ENCODE results near the gene SZRD1. TPM values are rescaled to one million over a fixed set of nuclear protein-coding genes. Genes with fewer than 3 reads are reported as not detected.
A peak's percentile ranks its signal among the peaks of the same experiment; 100 is the strongest.
"Not testable (repeated sequence)": the region's sequence is repeated elsewhere in the genome, so short reads cannot be mapped to it uniquely, and the experiment has no call there.

SZRD1 gene
- total RNA-seq, 1 experiment from 2014 or later: 175 TPM

DNA sequence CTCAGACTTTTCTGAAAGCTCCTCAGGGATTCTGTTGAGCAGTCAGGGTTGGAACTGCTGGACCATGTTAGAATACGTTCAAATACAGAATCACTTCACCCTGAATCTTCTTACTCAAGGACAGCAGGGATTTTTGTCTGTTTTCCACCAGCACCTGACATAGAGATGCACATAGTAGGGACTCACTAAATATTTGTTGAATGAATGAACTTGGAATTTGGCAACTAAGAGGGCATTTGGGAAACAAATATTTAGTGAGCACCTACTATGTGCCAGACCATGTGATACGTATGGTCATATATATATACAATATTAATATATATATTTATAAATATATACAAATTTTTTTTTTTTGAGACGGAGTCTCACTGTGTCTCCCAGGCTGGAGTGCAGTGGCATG is 10.2 kb upstream of the SZRD1 start:
- no peaks in the 10 kb centered on the region; the same call in 1 of the 2 replicates for H3K36me3 ChIP-seq (ENCODE audit: control insufficient read depth, insufficient read depth, low read length)
- in situ Hi-C loops (cut with HindIII; ENCODE audit: low pct_unique_long_range_greater_than_20kb, low sequenced_read_pairs) (no loop called here), intact Hi-C loops (cut with micrococcal nuclease; ENCODE audit: unreplicated experiment) (no loop called here)
- H3K9me3 ChIP-seq (ENCODE audit: control insufficient read depth, insufficient read depth, low read depth, low read length): no peaks in the 10 kb centered on the region
- BruUV-seq (replicated peaks): no TSS peak
- no peak overlapping the region for H3K4me3 ChIP-seq (ENCODE audit: low read depth in 2 of 2, low read length in 2 of 2)
- peaks cover 6% of the 10 kb centered on the region for H3K4me1 ChIP-seq (ENCODE audit: control insufficient read depth, insufficient read depth, low read length)
- H3K27me3 ChIP-seq (ENCODE audit: control insufficient read depth, insufficient read depth, low read length): no peaks in the 10 kb centered on the region
- no peak for DNase-seq (ENCODE audit: low read depth, low spot score)
- POLR2A ChIA-PET: no interaction called here
- ATAC-seq: no peak
- no peak overlapping the region for H3K27ac ChIP-seq (ENCODE audit: low read length)
- CTCF ChIA-PET: no interaction called here
- TF ChIP-seq, protein P1, sequence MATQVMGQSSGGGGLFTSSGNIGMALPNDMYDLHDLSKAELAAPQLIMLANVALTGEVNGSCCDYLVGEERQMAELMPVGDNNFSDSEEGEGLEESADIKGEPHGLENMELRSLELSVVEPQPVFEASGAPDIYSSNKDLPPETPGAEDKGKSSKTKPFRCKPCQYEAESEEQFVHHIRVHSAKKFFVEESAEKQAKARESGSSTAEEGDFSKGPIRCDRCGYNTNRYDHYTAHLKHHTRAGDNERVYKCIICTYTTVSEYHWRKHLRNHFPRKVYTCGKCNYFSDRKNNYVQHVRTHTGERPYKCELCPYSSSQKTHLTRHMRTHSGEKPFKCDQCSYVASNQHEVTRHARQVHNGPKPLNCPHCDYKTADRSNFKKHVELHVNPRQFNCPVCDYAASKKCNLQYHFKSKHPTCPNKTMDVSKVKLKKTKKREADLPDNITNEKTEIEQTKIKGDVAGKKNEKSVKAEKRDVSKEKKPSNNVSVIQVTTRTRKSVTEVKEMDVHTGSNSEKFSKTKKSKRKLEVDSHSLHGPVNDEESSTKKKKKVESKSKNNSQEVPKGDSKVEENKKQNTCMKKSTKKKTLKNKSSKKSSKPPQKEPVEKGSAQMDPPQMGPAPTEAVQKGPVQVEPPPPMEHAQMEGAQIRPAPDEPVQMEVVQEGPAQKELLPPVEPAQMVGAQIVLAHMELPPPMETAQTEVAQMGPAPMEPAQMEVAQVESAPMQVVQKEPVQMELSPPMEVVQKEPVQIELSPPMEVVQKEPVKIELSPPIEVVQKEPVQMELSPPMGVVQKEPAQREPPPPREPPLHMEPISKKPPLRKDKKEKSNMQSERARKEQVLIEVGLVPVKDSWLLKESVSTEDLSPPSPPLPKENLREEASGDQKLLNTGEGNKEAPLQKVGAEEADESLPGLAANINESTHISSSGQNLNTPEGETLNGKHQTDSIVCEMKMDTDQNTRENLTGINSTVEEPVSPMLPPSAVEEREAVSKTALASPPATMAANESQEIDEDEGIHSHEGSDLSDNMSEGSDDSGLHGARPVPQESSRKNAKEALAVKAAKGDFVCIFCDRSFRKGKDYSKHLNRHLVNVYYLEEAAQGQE (IDR thresholded peaks at IDR 0.05; ENCODE audit: insufficient read depth in 1 of 2, low read depth in 2 of 2, low read length in 1 of 2): no peak
- TF ChIP-seq TCF7L2 (IDR thresholded peaks at IDR 0.05; ENCODE audit: low read depth, low read length) (no peak), POLR2AphosphoS5 (IDR thresholded peaks at IDR 0.05; ENCODE audit: low read depth, low read length) (no peak), SIN3A (IDR thresholded peaks at IDR 0.05; ENCODE audit: borderline replicate concordance, insufficient read depth, low read depth, low read length) (no peak)
- TF ChIP-seq, protein P2, sequence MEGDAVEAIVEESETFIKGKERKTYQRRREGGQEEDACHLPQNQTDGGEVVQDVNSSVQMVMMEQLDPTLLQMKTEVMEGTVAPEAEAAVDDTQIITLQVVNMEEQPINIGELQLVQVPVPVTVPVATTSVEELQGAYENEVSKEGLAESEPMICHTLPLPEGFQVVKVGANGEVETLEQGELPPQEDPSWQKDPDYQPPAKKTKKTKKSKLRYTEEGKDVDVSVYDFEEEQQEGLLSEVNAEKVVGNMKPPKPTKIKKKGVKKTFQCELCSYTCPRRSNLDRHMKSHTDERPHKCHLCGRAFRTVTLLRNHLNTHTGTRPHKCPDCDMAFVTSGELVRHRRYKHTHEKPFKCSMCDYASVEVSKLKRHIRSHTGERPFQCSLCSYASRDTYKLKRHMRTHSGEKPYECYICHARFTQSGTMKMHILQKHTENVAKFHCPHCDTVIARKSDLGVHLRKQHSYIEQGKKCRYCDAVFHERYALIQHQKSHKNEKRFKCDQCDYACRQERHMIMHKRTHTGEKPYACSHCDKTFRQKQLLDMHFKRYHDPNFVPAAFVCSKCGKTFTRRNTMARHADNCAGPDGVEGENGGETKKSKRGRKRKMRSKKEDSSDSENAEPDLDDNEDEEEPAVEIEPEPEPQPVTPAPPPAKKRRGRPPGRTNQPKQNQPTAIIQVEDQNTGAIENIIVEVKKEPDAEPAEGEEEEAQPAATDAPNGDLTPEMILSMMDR (IDR thresholded peaks at IDR 0.05): no peak

GRCh38 chr1:16365146-16365498 is 1.9 kb upstream of the SZRD1 start:
- DNase-seq (ENCODE audit: low read depth, low spot score); CTCF ChIA-PET; in situ Hi-C loops (cut with HindIII; ENCODE audit: low pct_unique_long_range_greater_than_20kb, low sequenced_read_pairs); BruUV-seq (replicated peaks); H3K27ac ChIP-seq (ENCODE audit: low read length); ATAC-seq; H3K9me3 ChIP-seq (ENCODE audit: control insufficient read depth, insufficient read depth, low read depth, low read length); intact Hi-C loops (cut with micrococcal nuclease; ENCODE audit: unreplicated experiment); H3K4me3 ChIP-seq (ENCODE audit: low read depth in 2 of 2, low read length in 2 of 2); H3K36me3 ChIP-seq (ENCODE audit: control insufficient read depth, insufficient read depth, low read length); H3K27me3 ChIP-seq (ENCODE audit: control insufficient read depth, insufficient read depth, low read length): not testable (repeated sequence)
- peaks cover 14% of the 10 kb centered on the region; the same call in 1 of the 2 replicates for H3K4me1 ChIP-seq (ENCODE audit: control insufficient read depth, insufficient read depth, low read length)
- POLR2A ChIA-PET: interaction anchor here (0.7 kb wide), 1 partner anchor 130 kb away, joined by 7 read pairs; no protein-coding TSS in a partner anchor

DNA sequence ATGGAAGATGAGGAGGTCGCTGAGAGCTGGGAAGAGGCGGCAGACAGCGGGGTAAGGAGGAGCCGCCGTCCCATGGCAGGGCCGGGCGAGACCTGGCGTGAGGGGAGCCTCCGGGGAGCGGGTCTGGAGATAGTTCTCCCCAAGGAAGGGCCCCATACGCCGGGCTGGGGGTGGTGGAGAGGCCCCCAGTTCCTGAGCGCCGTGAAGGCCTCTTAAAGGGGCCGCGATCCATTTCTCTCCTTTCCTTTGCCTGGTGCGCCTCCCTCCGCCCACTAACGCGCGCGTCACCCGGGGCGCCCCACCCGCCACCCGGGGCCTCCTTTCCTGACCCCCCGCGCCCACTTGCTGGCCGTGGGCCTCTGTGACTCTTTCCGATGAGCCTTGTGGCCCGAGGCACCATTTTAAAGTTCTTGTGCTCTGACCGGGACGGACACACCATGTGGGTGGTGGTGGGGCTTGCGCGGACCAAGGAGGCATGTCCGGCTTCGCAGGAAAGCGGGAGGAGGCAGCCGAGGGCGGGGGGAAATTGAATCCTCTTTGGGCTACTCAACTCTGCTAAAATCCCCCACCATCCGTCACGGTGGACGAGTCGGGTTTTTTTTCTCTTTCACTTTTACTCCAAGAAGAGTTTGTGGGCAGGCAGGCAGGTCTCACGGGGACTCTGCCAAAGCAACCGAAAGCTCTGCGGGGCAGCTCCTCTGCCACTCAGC is 371 bp downstream of the SZRD1 start:
- Histone ChIP-seq H3K4me3 (ENCODE audit: low read depth in 2 of 2, low read length in 2 of 2) (peak overlapping the region; percentile 84 to 96), H3K27ac (ENCODE audit: low read length) (peak overlapping the region; percentile 95), H3K9me3 (ENCODE audit: control insufficient read depth, insufficient read depth, low read depth, low read length) (no peaks in the 10 kb centered on the region), H3K36me3 (ENCODE audit: control insufficient read depth, insufficient read depth, low read length) (peaks cover 4% of the 10 kb centered on the region; the same call in 1 of the 2 replicates), H3K27me3 (ENCODE audit: control insufficient read depth, insufficient read depth, low read length) (no peaks in the 10 kb centered on the region), H3K4me1 (ENCODE audit: control insufficient read depth, insufficient read depth, low read length) (peaks cover 25% of the 10 kb centered on the region)
- intact Hi-C loops (cut with micrococcal nuclease; ENCODE audit: unreplicated experiment): no loop called here
- peak; percentile 89; the same call in 1 of the 2 replicates for TF ChIP-seq POLR2AphosphoS5 (IDR thresholded peaks at IDR 0.05; ENCODE audit: low read depth, low read length)
- TF ChIP-seq, protein P1 (IDR thresholded peaks at IDR 0.05; ENCODE audit: insufficient read depth in 1 of 2, low read depth in 2 of 2, low read length in 1 of 2): no peak
- TF ChIP-seq SIN3A (IDR thresholded peaks at IDR 0.05; ENCODE audit: borderline replicate concordance, insufficient read depth, low read depth, low read length): peak; percentile 80
- in situ Hi-C loops (cut with HindIII; ENCODE audit: low pct_unique_long_range_greater_than_20kb, low sequenced_read_pairs): no loop called here
- ATAC-seq (peak; percentile 91), DNase-seq (ENCODE audit: low read depth, low spot score) (no peak)
- BruUV-seq (replicated peaks): TSS peak; percentile 81
- ChIA-PET POLR2A (interaction anchor here (1.0 kb wide), 1 partner anchor 92 kb away, joined by 4 read pairs; no protein-coding TSS in a partner anchor), CTCF (no interaction called here)

Measured in Panc1 (cell line).